ENCODE results near the gene TMEM106B. TPM values are rescaled to one million over a fixed set of nuclear protein-coding genes. Genes with fewer than 3 reads are reported as not detected.

The TMEM106B gene
- total and polyA plus RNA-seq, 2 donors from 2014 or later, result 21.1 to 50.2 TPM

DNA sequence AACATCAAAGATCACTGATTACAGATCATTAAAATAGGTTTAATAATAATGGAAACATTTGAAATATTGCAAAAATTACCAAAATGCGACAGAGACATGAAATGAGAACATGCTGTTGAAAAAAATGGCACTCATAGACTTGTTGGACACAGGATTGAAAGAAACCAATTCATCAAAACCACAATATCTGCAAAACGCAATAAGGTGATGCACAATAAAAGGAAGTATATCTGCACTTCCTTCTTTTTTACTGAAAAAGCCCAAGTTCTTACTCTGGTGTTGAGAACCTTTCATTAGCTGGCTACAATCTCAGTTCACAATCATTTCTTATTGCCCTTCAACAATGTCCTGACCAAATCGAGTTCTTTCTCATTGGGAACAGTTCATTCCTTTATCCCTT, 28.7 kb downstream of the TMEM106B start:
- Histone ChIP-seq H3K27ac (ENCODE audit: low read depth in 2 of 2, low read length in 2 of 2) (no peak overlapping the region), H3K9ac (ENCODE audit: low read length in 3 of 3) (no peak overlapping the region), H3K27me3 (ENCODE audit: control insufficient read depth, insufficient read depth, low read length) (no peaks in the 10 kb centered on the region), H3K4me1 (ENCODE audit: control insufficient read depth in 2 of 3, insufficient read depth in 2 of 3, low read depth in 1 of 3, low read length in 3 of 3) (no peaks in the 10 kb centered on the region), H3K9me3 (ENCODE audit: control insufficient read depth in 2 of 3, insufficient read depth in 1 of 3, low read length in 3 of 3) (peaks cover 0 to 7% (median 0%) of the 10 kb centered on the region in 3 donors), H3K36me3 (ENCODE audit: control insufficient read depth in 2 of 3, insufficient read depth in 3 of 3, low read length in 3 of 3) (peaks cover 6 to 16% (median 6%) of the 10 kb centered on the region in 3 donors), H3K4me3 (ENCODE audit: low read length in 3 of 3) (no peak overlapping the region)
- FAIRE-seq (no peak), DNase-seq (no peak)
- TF ChIP-seq CTCF (IDR thresholded peaks at IDR 0.05; ENCODE audit: borderline replicate concordance, extremely low read depth, insufficient read depth), result no peak
- intact Hi-C loops (cut with DNase I), result no loop called here

- H3K36me3 ChIP-seq (ENCODE audit: control insufficient read depth in 2 of 3, insufficient read depth in 3 of 3, low read length in 3 of 3), result no peaks in the 10 kb centered on the region
- intact Hi-C loops (cut with DNase I), result no loop called here
- FAIRE-seq (no peak), DNase-seq (peak in 1 of 5 donors; percentile 7)
- no peak overlapping the region for H3K4me3 ChIP-seq (ENCODE audit: low read length in 3 of 3)
- H3K9me3 ChIP-seq (ENCODE audit: control insufficient read depth in 2 of 3, insufficient read depth in 1 of 3, low read length in 3 of 3), result no peaks in the 10 kb centered on the region
- TF ChIP-seq CTCF (IDR thresholded peaks at IDR 0.05; ENCODE audit: borderline replicate concordance, extremely low read depth, insufficient read depth), result no peak
- H3K9ac ChIP-seq (ENCODE audit: low read length in 3 of 3), result no peak overlapping the region
- H3K4me1 ChIP-seq (ENCODE audit: control insufficient read depth in 2 of 3, insufficient read depth in 2 of 3, low read depth in 1 of 3, low read length in 3 of 3), result no peaks in the 10 kb centered on the region
- no peak overlapping the region for H3K27ac ChIP-seq (ENCODE audit: low read depth in 2 of 2, low read length in 2 of 2)
- H3K27me3 ChIP-seq (ENCODE audit: control insufficient read depth, insufficient read depth, low read length), result no peaks in the 10 kb centered on the region
Observed at GRCh38 chr7:12244129-12244528, 33.0 kb downstream of the TMEM106B start.

DNA sequence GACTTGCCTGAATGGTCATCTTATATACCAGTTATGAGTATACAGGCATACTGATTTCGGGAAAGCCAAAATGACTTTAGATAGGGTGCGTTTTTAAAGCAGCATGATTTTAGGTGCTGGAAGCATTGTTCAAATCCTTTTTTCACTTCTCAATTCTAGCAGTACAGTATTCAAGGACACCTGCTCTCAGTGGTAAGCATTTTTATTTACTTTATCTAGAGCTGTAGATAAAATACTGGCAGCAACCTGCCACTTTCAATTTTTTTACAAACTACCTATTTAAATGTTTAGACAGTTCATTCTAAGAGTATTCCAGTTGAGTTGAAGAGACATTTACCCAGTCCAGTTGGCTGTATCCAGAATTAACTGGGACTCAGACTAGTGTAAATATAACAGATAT, 33.6 kb downstream of the TMEM106B start:
- Histone ChIP-seq H3K4me1 (ENCODE audit: control insufficient read depth in 2 of 3, insufficient read depth in 2 of 3, low read depth in 1 of 3, low read length in 3 of 3) (no peaks in the 10 kb centered on the region), H3K36me3 (ENCODE audit: control insufficient read depth in 2 of 3, insufficient read depth in 3 of 3, low read length in 3 of 3) (no peaks in the 10 kb centered on the region), H3K9me3 (ENCODE audit: control insufficient read depth in 2 of 3, insufficient read depth in 1 of 3, low read length in 3 of 3) (no peaks in the 10 kb centered on the region), H3K27ac (ENCODE audit: low read depth in 2 of 2, low read length in 2 of 2) (no peak overlapping the region), H3K27me3 (ENCODE audit: control insufficient read depth, insufficient read depth, low read length) (no peaks in the 10 kb centered on the region), H3K9ac (ENCODE audit: low read length in 3 of 3) (no peak overlapping the region), H3K4me3 (ENCODE audit: low read length in 3 of 3) (no peak overlapping the region)
- no peak for DNase-seq
- no peak for TF ChIP-seq CTCF (IDR thresholded peaks at IDR 0.05; ENCODE audit: borderline replicate concordance, extremely low read depth, insufficient read depth)
- intact Hi-C loops (cut with DNase I), result no loop called here
- no peak for FAIRE-seq

DNA sequence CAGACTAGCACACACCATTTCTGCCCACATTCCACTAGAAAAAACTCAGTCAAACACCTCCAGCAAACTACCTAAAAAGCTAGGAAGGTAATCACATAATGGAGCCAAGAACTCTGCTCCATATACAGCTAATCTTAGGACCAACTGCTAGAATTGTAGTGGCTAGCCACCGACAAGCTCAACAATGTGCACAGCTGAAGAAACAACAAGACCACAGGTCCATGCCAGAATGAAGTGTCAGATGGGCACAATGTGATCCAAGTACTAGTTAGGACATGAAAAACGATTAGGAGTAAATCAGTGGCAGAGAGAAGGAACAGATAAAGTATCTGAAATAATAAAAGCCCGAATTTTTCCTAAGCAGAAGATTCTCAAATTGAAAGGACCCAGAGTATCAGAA, 38.6 kb downstream of the TMEM106B start:
- intact Hi-C loops (cut with DNase I), result no loop called here
- FAIRE-seq (no peak), DNase-seq (no peak)
- Histone ChIP-seq H3K4me3 (ENCODE audit: low read length in 3 of 3) (no peak overlapping the region), H3K27me3 (ENCODE audit: control insufficient read depth, insufficient read depth, low read length) (no peaks in the 10 kb centered on the region), H3K27ac (ENCODE audit: low read depth in 2 of 2, low read length in 2 of 2) (no peak overlapping the region), H3K9me3 (ENCODE audit: control insufficient read depth in 2 of 3, insufficient read depth in 1 of 3, low read length in 3 of 3) (no peaks in the 10 kb centered on the region), H3K9ac (ENCODE audit: low read length in 3 of 3) (no peak overlapping the region), H3K4me1 (ENCODE audit: control insufficient read depth in 2 of 3, insufficient read depth in 2 of 3, low read depth in 1 of 3, low read length in 3 of 3) (no peaks in the 10 kb centered on the region), H3K36me3 (ENCODE audit: control insufficient read depth in 2 of 3, insufficient read depth in 3 of 3, low read length in 3 of 3) (no peaks in the 10 kb centered on the region)
- TF ChIP-seq CTCF (IDR thresholded peaks at IDR 0.05; ENCODE audit: borderline replicate concordance, extremely low read depth, insufficient read depth), result no peak

All from kidney (tissue), 14 donors.